ENCODE measurements around the gene MRPL52.

The MRPL52 gene

GRCh38 chr14:22875748-22876319 lies 46.1 kb downstream of the MRPL52 start:
- no peak for ATAC-seq
- peaks cover 29% of the 10 kb centered on the region for H3K4me1 Mint-ChIP-seq
- no peaks in the 10 kb centered on the region for H3K9me3 Mint-ChIP-seq
- no peak for DNase-seq
- no peak overlapping the region for H3K27ac Mint-ChIP-seq
- no peaks in the 10 kb centered on the region for H3K27me3 Mint-ChIP-seq
- no peak overlapping the region for H3K4me3 Mint-ChIP-seq

DNA sequence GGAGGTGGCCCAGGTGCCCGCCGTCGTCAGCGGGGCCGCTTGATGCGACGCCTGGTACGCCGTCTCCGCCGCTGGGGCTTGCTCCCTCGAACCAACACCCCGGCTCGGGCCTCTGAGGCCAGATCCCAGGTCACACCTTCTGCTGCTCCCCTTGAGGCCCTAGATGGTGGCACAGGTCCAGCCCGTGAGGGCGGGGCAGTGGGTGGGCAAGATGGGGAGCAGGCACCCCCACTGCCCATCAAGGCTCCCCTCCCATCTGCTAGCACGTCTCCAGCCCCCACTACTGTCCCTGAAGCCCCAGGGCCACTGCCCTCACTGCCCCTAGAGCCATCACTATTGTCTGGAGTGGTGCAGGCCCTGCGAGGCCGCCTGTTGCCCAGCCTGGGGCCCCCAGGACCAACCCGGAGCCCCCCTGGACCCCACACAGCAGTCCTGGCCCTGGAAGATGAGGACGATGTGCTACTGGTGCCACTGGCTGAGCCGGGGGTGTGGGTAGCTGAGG lies 47.4 kb downstream of the MRPL52 start:
- DNase-seq (no peak), ATAC-seq (no peak)
- H3K4me1 Mint-ChIP-seq = peaks cover 27% of the 10 kb centered on the region
- no peaks in the 10 kb centered on the region for H3K27me3 Mint-ChIP-seq
- H3K9me3 Mint-ChIP-seq = no peaks in the 10 kb centered on the region
- H3K27ac Mint-ChIP-seq = no peak overlapping the region
- H3K4me3 Mint-ChIP-seq = no peak overlapping the region

GRCh38 chr14:22878271-22879246 lies 48.9 kb downstream of the MRPL52 start:
- no peak for DNase-seq
- no peak for ATAC-seq
- Mint-ChIP-seq H3K9me3 (no peaks in the 10 kb centered on the region), H3K27me3 (no peaks in the 10 kb centered on the region), H3K27ac (peak overlapping the region in 1 of 2 donors; percentile 32), H3K4me1 (peaks cover 26% of the 10 kb centered on the region), H3K4me3 (no peak overlapping the region)

DNA sequence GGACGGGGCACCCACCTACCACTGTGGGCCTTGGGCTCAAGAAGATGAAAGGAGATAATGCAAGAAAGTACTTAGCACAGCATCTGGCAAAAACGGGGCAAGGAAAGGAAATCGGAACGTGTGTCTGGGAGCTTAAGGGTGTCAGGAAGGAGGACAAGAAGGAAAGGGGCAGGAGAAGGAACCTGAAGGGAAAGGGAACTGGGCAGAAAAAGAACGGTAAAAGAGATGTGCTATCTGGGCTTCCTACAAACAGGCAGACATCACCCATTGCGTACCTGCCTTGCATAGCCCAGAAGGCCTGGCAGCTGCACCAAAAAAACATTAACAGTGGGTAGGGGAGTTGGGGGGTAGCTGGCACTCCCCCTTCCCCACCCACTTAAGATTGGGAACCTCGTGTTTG lies 52.4 kb downstream of the MRPL52 start:
- Mint-ChIP-seq H3K9me3 (no peaks in the 10 kb centered on the region), H3K27ac (no peak overlapping the region), H3K4me1 (peaks cover 35% of the 10 kb centered on the region), H3K4me3 (no peak overlapping the region), H3K27me3 (peaks cover 14% of the 10 kb centered on the region)
- ATAC-seq = no peak
- no peak for DNase-seq

DNA sequence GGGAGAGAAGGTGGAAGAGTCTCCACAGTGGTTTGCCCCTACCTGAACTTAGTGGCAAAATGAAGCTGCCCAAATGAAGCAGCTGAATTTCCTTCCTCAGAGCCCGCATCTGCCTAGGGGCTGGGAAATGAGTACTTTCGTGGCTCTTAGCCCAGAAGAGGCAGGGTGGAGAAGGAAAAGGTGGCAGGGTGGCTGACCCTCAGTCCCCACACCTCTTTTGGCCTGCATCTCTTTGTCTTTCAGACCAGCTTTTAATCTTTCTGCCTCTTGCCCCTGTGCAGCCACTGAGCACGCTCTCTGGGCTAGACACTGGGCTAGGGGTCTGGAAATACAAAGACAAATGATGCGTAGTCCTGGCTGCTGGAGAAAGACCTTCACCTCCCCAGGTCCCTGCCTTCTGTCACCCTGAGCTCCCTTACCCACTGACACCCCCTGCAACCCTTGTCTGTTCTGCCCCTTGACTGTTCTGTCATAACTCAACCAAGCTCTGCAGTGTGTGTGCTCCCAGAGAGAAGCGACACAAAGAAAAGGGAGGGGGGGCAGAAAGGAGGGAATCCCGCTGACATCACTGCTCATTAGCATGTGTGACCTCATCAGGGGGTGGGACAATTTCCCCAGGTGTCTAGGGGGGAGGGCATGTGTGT lies 53.0 kb downstream of the MRPL52 start:
- H3K4me3 Mint-ChIP-seq = no peak overlapping the region
- H3K27ac Mint-ChIP-seq = no peak overlapping the region
- peaks cover 14% of the 10 kb centered on the region for H3K27me3 Mint-ChIP-seq
- H3K9me3 Mint-ChIP-seq = no peaks in the 10 kb centered on the region
- ATAC-seq = no peak
- peaks cover 41% of the 10 kb centered on the region for H3K4me1 Mint-ChIP-seq
- no peak for DNase-seq

GRCh38 chr14:22883173-22883976 lies 53.7 kb downstream of the MRPL52 start, which contains the start of gene REM2:
TSS of gene REM2 (plus strand) at chr14:22883222. CDS start at chr14:22883288, 66 bp downstream.
- H3K9me3 Mint-ChIP-seq = no peaks in the 10 kb centered on the region
- no peak within 1 kb of the TSS for H3K4me3 Mint-ChIP-seq
- H3K4me1 Mint-ChIP-seq = peaks cover 48% of the 10 kb centered on the region
- H3K27me3 Mint-ChIP-seq = peaks cover 14% of the 10 kb centered on the region
- ATAC-seq (no peak), DNase-seq (no peak)
- H3K27ac Mint-ChIP-seq = peak within 1 kb of the TSS in 1 of 2 donors; percentile 81

GRCh38 chr14:22884076-22884737 lies 54.5 kb downstream of the MRPL52 start:
- Mint-ChIP-seq H3K4me1 (peaks cover 51% of the 10 kb centered on the region), H3K4me3 (no peak overlapping the region), H3K27ac (no peak overlapping the region), H3K27me3 (peaks cover 14% of the 10 kb centered on the region), H3K9me3 (no peaks in the 10 kb centered on the region)
- DNase-seq = no peak
- ATAC-seq = no peak

All from stimulated activated naive CD8-positive, alpha-beta T cell treated with anti-CD3 and anti-CD28 coated beads, Interleukin-15, amount 100 ng/mL, for 72 hours (primary cell).